CD14-positive monocyte (primary cell): ENCODE measurements around the gene PRKX. TPM values are rescaled to one million over a fixed set of nuclear protein-coding genes. Genes with fewer than 3 reads are reported as not detected.
"Not testable (repeated sequence)": the region's sequence is repeated elsewhere in the genome, so short reads cannot be mapped to it uniquely, and the experiment has no call there.

Source experiments
- DNase-seq, 3 donors: peaks; one replicate each; pipeline ENCODE4 v3.0.0-alpha.2; 2011 to 2022
- H2AFZ ChIP-seq: 2 replicates; pipeline ENCODE4 v1.6.0; 2012; ENCODE audit warnings: mild to moderate bottlenecking, low read depth, low read length, inconsistent platforms; ENCODE audit not compliant: insufficient read depth, poor library complexity, severe bottlenecking
- H3K27ac ChIP-seq, 2 donors: 1 replicate in 1 of 2; 2 replicates in 1 of 2; pipeline ENCODE4 v1.5.1; 2012 to 2013; ENCODE audit warnings: low read length in 2 of 2, control low read depth in 1 of 2, inconsistent platforms in 1 of 2, low read depth in 1 of 2, mild to moderate bottlenecking in 1 of 2
- H3K27me3 ChIP-seq, 2 donors: one replicate each; pipeline versions ENCODE4 v1.6.0 to v1.6.1; 2011 to 2013; ENCODE audit warnings: low read length in 2 of 2; ENCODE audit not compliant: control insufficient read depth in 2 of 2, insufficient read depth in 2 of 2
- H3K36me3 ChIP-seq, 2 donors: replicated peaks in 1 of 2; 1 replicate in 1 of 2; 2 replicates in 1 of 2; pipeline versions ENCODE4 v1.5.1 to v1.6.1; 2012 to 2013; ENCODE audit warnings: low read length in 2 of 2, control low read depth in 1 of 2, inconsistent platforms in 1 of 2, mild to moderate bottlenecking in 1 of 2; ENCODE audit not compliant: insufficient read depth in 2 of 2, control insufficient read depth in 1 of 2
- H3K4me1 ChIP-seq, 2 donors: 1 replicate in 1 of 2; 2 replicates in 1 of 2; pipeline versions ENCODE4 v1.5.1 to v1.6.1; 2012 to 2013; ENCODE audit warnings: low read length in 2 of 2, control low read depth in 1 of 2, inconsistent platforms in 1 of 2, mild to moderate bottlenecking in 1 of 2, moderate library complexity in 1 of 2; ENCODE audit not compliant: insufficient read depth in 2 of 2, control insufficient read depth in 1 of 2
- H3K4me2 ChIP-seq: replicated peaks from 2 replicates; pipeline ENCODE3; 2012; ENCODE audit warnings: low read length, moderate library complexity, mild to moderate bottlenecking; ENCODE audit not compliant: poor library complexity, severe bottlenecking; ENCODE audit errors: extremely low read depth
- H3K4me3 ChIP-seq, 3 experiments: fragments of 200-600 bp in 1 of 3; sonication (generic) in 1 of 3; replicated peaks in 1 of 3; 1 replicate in 2 of 3; 2 replicates in 1 of 3; pipeline ENCODE4 v1.5.1; 2011 to 2013; ENCODE audit warnings: low read length in 3 of 3, mild to moderate bottlenecking in 3 of 3, control low read depth in 2 of 3, low read depth in 2 of 3, inconsistent platforms in 1 of 3, moderate library complexity in 1 of 3
- H3K79me2 ChIP-seq: 2 replicates; pipeline ENCODE4 v1.6.0; 2012; ENCODE audit warnings: mild to moderate bottlenecking, control low read depth, inconsistent platforms, low read length, moderate library complexity; ENCODE audit not compliant: insufficient read depth
- H3K9ac ChIP-seq: 2 replicates; pipeline ENCODE4 v1.6.0; 2017; ENCODE audit warnings: low read length, mild to moderate bottlenecking; ENCODE audit not compliant: insufficient read depth, poor library complexity, severe bottlenecking
- H3K9me3 ChIP-seq, 2 donors: replicated peaks in 1 of 2; 1 replicate in 1 of 2; 2 replicates in 1 of 2; pipeline versions ENCODE4 v1.5.1 to v1.6.1; 2012 to 2013; ENCODE audit warnings: low read length in 2 of 2, control low read depth in 1 of 2; ENCODE audit not compliant: control insufficient read depth in 1 of 2, insufficient read depth in 1 of 2
- H4K20me1 ChIP-seq: 2 replicates; pipeline ENCODE4 v1.6.0; 2012; ENCODE audit warnings: mild to moderate bottlenecking, low read length, control low read depth, moderate library complexity; ENCODE audit not compliant: insufficient read depth
- H3K27ac Mint-ChIP-seq, 7 donors: one replicate each; pipeline ENCODE4 v1.8.0; 2020; ENCODE audit warnings: mild to moderate bottlenecking in 7 of 7, mixed read lengths in 7 of 7, moderate library complexity in 6 of 7, inconsistent platforms in 2 of 7
- H3K27me3 Mint-ChIP-seq, 3 donors: one replicate each; pipeline ENCODE4 v1.8.0; 2021 to 2022; ENCODE audit warnings: low read depth in 3 of 3, mild to moderate bottlenecking in 3 of 3, mixed read lengths in 3 of 3, moderate library complexity in 3 of 3, inconsistent platforms in 1 of 3
- H3K36me3 Mint-ChIP-seq, 2 donors: one replicate each; pipeline ENCODE4 v1.8.0; 2020; ENCODE audit warnings: mixed read lengths in 2 of 2, inconsistent platforms in 1 of 2, mild to moderate bottlenecking in 1 of 2
- H3K4me1 Mint-ChIP-seq: one replicate; pipeline ENCODE4 v1.8.0; 2020; ENCODE audit warnings: mild to moderate bottlenecking, mixed read lengths
- H3K4me3 Mint-ChIP-seq, 2 donors: one replicate each; pipeline ENCODE4 v1.8.0; 2020; ENCODE audit warnings: mild to moderate bottlenecking in 2 of 2, mixed read lengths in 2 of 2, moderate library complexity in 1 of 2
- H3K9me3 Mint-ChIP-seq, 7 donors: one replicate each; pipeline ENCODE4 v1.8.0; 2020 to 2022; ENCODE audit warnings: mixed read lengths in 7 of 7, mild to moderate bottlenecking in 6 of 7, moderate library complexity in 6 of 7, inconsistent platforms in 2 of 7
- WGBS: methylation state at CpG from one replicate; pipeline ENCODE4 v1.1.5; 2013; ENCODE audit warnings: missing lambda C conversion rate; ENCODE audit not compliant: insufficient coverage; 5-methylcytosine and 5-hydroxymethylcytosine counted together
- intact Hi-C, 2 donors: fragments of 100-400 bp; cut with micrococcal nuclease; formaldehyde crosslinking; loops; one replicate each; pipeline versions ENCODE4 v1.15.0 to v1.15.1; 2023
- polyA plus RNA-seq, 3 donors: library from polyadenylated mRNA; depleted of rRNA in 1 of 3; unstranded in 2 of 3; stranded (reverse) in 1 of 3; fragments of 300-500 nt in 2 of 3; fragments of >200 nt in 1 of 3; fragmentation: Illumina TruSeq in 2 of 3; gene quantifications; 1 replicate in 2 of 3; 2 replicates in 1 of 3; pipeline ENCODE4 v1.2.3, GENCODE V29; 2012 to 2021
- TF ChIP-seq, protein P1 (sequence below): fragments of 200-600 bp; IDR thresholded peaks from one replicate; pipeline ENCODE4 v1.8.0; 2022; ENCODE audit warnings: antibody characterized with exemption, mild to moderate bottlenecking

Gene PRKX
- polyA plus RNA-seq, 3 donors, result 41.6 to 47.0 (median 46.2) TPM

- H3K9me3 ChIP-seq, result no peaks in the 10 kb centered on the region
- Mint-ChIP-seq H3K4me3 (no peak overlapping the region), H3K36me3 (no peaks in the 10 kb centered on the region), H3K27me3 (peaks cover 0 to 13% (median 2%) of the 10 kb centered on the region in 3 donors), H3K9me3 (peaks cover 0 to 3% (median 0%) of the 10 kb centered on the region in 7 donors), H3K27ac (no peak overlapping the region), H3K4me1 (no peaks in the 10 kb centered on the region)
- no peak overlapping the region for H3K9ac ChIP-seq
- no peaks in the 10 kb centered on the region for H3K79me2 ChIP-seq
- H2AFZ ChIP-seq, result no peak overlapping the region
- H3K27me3 ChIP-seq, result no peaks in the 10 kb centered on the region
- no peak overlapping the region for H3K4me2 ChIP-seq
- H4K20me1 ChIP-seq, result no peaks in the 10 kb centered on the region
- H3K36me3 ChIP-seq, result no peaks in the 10 kb centered on the region
- 90% methylated on average over 6 of the region's 9 CpGs for WGBS
- H3K27ac ChIP-seq, result no peak overlapping the region
- intact Hi-C loops, result no loop called here
- no peak for DNase-seq
- no peak overlapping the region for H3K4me3 ChIP-seq
- H3K4me1 ChIP-seq, result no peaks in the 10 kb centered on the region
- TF ChIP-seq, protein P1, sequence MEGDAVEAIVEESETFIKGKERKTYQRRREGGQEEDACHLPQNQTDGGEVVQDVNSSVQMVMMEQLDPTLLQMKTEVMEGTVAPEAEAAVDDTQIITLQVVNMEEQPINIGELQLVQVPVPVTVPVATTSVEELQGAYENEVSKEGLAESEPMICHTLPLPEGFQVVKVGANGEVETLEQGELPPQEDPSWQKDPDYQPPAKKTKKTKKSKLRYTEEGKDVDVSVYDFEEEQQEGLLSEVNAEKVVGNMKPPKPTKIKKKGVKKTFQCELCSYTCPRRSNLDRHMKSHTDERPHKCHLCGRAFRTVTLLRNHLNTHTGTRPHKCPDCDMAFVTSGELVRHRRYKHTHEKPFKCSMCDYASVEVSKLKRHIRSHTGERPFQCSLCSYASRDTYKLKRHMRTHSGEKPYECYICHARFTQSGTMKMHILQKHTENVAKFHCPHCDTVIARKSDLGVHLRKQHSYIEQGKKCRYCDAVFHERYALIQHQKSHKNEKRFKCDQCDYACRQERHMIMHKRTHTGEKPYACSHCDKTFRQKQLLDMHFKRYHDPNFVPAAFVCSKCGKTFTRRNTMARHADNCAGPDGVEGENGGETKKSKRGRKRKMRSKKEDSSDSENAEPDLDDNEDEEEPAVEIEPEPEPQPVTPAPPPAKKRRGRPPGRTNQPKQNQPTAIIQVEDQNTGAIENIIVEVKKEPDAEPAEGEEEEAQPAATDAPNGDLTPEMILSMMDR, result no peak
Observed at GRCh38 chrX:3728454-3728853, 15.0 kb upstream of the PRKX start.

- H3K4me1 Mint-ChIP-seq, H2AFZ ChIP-seq, H3K9ac ChIP-seq, H3K9me3 ChIP-seq, H3K79me2 ChIP-seq, H3K4me3 Mint-ChIP-seq, H3K4me1 ChIP-seq, H3K9me3 Mint-ChIP-seq, H3K36me3 ChIP-seq, DNase-seq, H4K20me1 ChIP-seq, H3K36me3 Mint-ChIP-seq, H3K27me3 ChIP-seq, H3K4me2 ChIP-seq, intact Hi-C loops, H3K27ac ChIP-seq, H3K4me3 ChIP-seq, H3K27ac Mint-ChIP-seq: not testable (repeated sequence)
- H3K27me3 Mint-ChIP-seq, result peaks cover 2 to 16% (median 2%) of the 10 kb centered on the region in 3 donors
- WGBS, result no CpG with 5 or more reads among the region's 9 CpGs
Observed at GRCh38 chrX:3723460-3723859, 10.0 kb upstream of the PRKX start.
